OCI-LY3 (cell line): ENCODE results near the gene C13orf46.

ENCODE experiments used
- CTCF ChIP-seq: fragments of 200-600, 300-600 bp; sonication (generic); IDR thresholded peaks from 2 replicates; pipeline ENCODE4 v1.5.1; 2014; ENCODE audit warnings: antibody characterized with exemption, low read length, low read depth
- EZH2phosphoT487 ChIP-seq: fragments of 200-600 bp; shearing (Covaris generic); IDR thresholded peaks from 2 replicates; pipeline ENCODE4 v1.6.1; 2018; ENCODE audit warnings: antibody characterized with exemption, mixed run types, low read depth

GRCh38 chr13:114001331-114002008 lies 27.6 kb upstream of the C13orf46 start:
- TF ChIP-seq CTCF (no peak), EZH2phosphoT487 (no peak)
